PFSK-1 (cell line): ENCODE data around the gene TMEM45A. TPM values are rescaled to one million over a fixed set of nuclear protein-coding genes. Genes with fewer than 3 reads are reported as not detected.

ENCODE experiments used
- FOXP2 ChIP-seq: optimal IDR thresholded peaks from 2 replicates; pipeline ENCODE3; 2011; ENCODE audit warnings: borderline replicate concordance, control low read depth, inconsistent platforms; ENCODE audit not compliant: insufficient read depth; ENCODE audit errors: extremely low read length, extremely low read depth
- POLR2AphosphoS5 ChIP-seq: IDR thresholded peaks from 2 replicates; pipeline ENCODE4 v1.6.1; 2012; ENCODE audit warnings: low read depth, mild to moderate bottlenecking, control low read depth, low read length, moderate library complexity
- SIN3A ChIP-seq: IDR thresholded peaks from 2 replicates; pipeline ENCODE4 v1.6.1; 2012; ENCODE audit warnings: mild to moderate bottlenecking, low read length, moderate library complexity, borderline replicate concordance; ENCODE audit not compliant: insufficient read depth
- TAF1 ChIP-seq: IDR thresholded peaks from 2 replicates; pipeline ENCODE4 v1.6.1; 2012; ENCODE audit warnings: low read length, control low read depth, borderline replicate concordance; ENCODE audit not compliant: insufficient read depth
- polyA plus RNA-seq: library from polyadenylated mRNA; unstranded; fragments of >200 nt; gene quantifications from one replicate; pipeline ENCODE4 v1.2.1, GENCODE V29; 2012; ENCODE audit warnings: low read depth, missing spikeins; ENCODE audit not compliant: insufficient read length
- TF ChIP-seq, protein P1 (sequence below), 2 experiments: IDR thresholded peaks; 2 replicates each; pipeline versions ENCODE4 v1.6.1 to v1.8.0; 2011 to 2012; ENCODE audit warnings: low read depth in 2 of 2, low read length in 2 of 2, control low read depth in 1 of 2, inconsistent platforms in 1 of 2, mild to moderate bottlenecking in 1 of 2, moderate library complexity in 1 of 2; ENCODE audit not compliant: insufficient read depth in 1 of 2

The TMEM45A gene, protein sequence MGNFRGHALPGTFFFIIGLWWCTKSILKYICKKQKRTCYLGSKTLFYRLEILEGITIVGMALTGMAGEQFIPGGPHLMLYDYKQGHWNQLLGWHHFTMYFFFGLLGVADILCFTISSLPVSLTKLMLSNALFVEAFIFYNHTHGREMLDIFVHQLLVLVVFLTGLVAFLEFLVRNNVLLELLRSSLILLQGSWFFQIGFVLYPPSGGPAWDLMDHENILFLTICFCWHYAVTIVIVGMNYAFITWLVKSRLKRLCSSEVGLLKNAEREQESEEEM
- polyA plus RNA-seq, result 1.8 TPM

GRCh38 chr3:100492059-100493006 is at the start of gene TMEM45A:
Gene TMEM45A, plus strand, starts transcription at chr3:100492619. Its CDS starts 62,593 bp downstream, at chr3:100555212.
- TF ChIP-seq POLR2AphosphoS5 (no peak), FOXP2 (no peak), SIN3A (no peak), TAF1 (no peak)
- TF ChIP-seq, protein P1, sequence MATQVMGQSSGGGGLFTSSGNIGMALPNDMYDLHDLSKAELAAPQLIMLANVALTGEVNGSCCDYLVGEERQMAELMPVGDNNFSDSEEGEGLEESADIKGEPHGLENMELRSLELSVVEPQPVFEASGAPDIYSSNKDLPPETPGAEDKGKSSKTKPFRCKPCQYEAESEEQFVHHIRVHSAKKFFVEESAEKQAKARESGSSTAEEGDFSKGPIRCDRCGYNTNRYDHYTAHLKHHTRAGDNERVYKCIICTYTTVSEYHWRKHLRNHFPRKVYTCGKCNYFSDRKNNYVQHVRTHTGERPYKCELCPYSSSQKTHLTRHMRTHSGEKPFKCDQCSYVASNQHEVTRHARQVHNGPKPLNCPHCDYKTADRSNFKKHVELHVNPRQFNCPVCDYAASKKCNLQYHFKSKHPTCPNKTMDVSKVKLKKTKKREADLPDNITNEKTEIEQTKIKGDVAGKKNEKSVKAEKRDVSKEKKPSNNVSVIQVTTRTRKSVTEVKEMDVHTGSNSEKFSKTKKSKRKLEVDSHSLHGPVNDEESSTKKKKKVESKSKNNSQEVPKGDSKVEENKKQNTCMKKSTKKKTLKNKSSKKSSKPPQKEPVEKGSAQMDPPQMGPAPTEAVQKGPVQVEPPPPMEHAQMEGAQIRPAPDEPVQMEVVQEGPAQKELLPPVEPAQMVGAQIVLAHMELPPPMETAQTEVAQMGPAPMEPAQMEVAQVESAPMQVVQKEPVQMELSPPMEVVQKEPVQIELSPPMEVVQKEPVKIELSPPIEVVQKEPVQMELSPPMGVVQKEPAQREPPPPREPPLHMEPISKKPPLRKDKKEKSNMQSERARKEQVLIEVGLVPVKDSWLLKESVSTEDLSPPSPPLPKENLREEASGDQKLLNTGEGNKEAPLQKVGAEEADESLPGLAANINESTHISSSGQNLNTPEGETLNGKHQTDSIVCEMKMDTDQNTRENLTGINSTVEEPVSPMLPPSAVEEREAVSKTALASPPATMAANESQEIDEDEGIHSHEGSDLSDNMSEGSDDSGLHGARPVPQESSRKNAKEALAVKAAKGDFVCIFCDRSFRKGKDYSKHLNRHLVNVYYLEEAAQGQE (IDR thresholded peaks at IDR 0.05; ENCODE audit: insufficient read depth in 1 of 2, low read depth in 2 of 2, low read length in 2 of 2), result no peak

- TF ChIP-seq SIN3A, result no peak
- TF ChIP-seq FOXP2, result no peak
- TF ChIP-seq POLR2AphosphoS5, result no peak
- TF ChIP-seq, protein P1 (IDR thresholded peaks at IDR 0.05; ENCODE audit: insufficient read depth in 1 of 2, low read depth in 2 of 2, low read length in 2 of 2), result no peak
- TF ChIP-seq TAF1, result no peak
Observed at GRCh38 chr3:100443690-100444089, 48.7 kb upstream of the TMEM45A start.

DNA sequence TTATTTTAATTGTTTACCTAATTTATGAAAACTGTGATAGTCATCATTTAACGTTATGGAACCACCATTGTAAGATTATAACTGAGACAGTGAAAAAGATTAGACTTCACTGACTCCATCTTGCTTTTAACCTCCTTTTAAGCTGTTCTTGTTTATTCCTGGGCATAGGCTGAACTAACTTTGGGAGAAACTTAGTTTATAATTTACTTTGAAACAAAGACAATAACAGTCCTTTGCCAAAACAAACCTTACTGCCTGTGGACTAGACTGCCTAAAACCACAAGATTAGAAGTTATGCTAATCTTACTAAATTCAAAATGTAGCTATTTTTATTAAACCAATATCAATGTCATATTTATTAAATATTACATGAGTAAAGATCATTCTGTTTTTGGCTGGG is 44.3 kb upstream of the TMEM45A start:
- no peak for TF ChIP-seq TAF1
- TF ChIP-seq SIN3A, result no peak
- no peak for TF ChIP-seq POLR2AphosphoS5
- TF ChIP-seq, protein P1 (IDR thresholded peaks at IDR 0.05; ENCODE audit: insufficient read depth in 1 of 2, low read depth in 2 of 2, low read length in 2 of 2), result no peak
- no peak for TF ChIP-seq FOXP2

- TF ChIP-seq FOXP2 (no peak), SIN3A (no peak), POLR2AphosphoS5 (no peak)
Observed at GRCh38 chr3:100449214-100449613, 43.2 kb upstream of the TMEM45A start.

DNA sequence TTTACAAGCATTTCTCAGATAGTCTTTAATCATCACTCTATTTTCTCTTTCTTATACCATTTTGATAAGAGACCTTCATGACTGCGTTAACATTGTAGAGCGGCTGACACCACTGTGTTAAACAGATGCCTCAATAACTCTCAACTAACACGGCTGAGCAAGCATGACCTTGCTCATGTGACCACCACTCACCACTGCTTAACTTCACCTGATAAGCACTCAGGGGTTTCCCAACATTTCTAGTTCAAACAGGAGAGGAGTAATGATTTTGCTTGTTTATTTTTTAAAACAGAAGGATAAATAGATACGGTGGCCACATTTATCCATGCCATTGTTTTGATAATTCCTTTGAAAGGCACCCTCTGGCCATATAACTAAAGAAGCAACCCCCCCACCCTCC is 37.7 kb upstream of the TMEM45A start:
- TF ChIP-seq, protein P1 (IDR thresholded peaks at IDR 0.05; ENCODE audit: insufficient read depth in 1 of 2, low read depth in 2 of 2, low read length in 2 of 2), result no peak
- TF ChIP-seq TAF1 (no peak), FOXP2 (no peak), SIN3A (no peak), POLR2AphosphoS5 (no peak)
